Stimulated activated CD4-positive, alpha-beta T cell treated with anti-CD3 and anti-CD28 coated beads, TNF-alpha, amount 100 ng/mL, for 48 hours (primary cell): ENCODE measurements around the gene NOS2.
"Not testable (repeated sequence)": the region's sequence is repeated elsewhere in the genome, so short reads cannot be mapped to it uniquely, and the experiment has no call there.

ENCODE experiments used
- DNase-seq, 3 donors: peaks; one replicate each; pipeline ENCODE4 v3.0.0-alpha.2; 2020; ENCODE audit warnings: low read depth in 3 of 3

Gene NOS2

DNA sequence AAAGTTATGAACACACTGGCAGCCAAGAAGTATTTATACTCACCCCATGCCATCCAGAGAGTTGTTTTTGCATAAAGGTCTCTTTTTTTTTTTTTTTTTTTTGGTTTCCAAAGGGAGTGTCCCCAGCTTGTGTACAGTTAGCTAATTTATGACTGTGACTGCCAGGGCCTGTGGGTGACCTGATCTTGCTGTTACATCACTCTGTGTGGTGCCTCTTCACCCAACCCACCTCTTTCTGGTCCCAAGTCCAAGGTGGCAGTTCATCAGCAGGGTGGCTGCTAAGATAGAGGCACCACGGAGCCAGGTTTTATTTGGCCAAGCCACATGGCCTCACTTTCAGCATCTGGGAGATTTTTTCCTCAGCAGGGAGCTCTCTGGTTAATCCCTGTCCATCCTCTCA, at the start of gene NOS2:
Gene NOS2 (minus strand): TSS at position 8 of the 400 bp plus-strand sequence. CDS start 1,720 bp downstream, outside the sequence.
- DNase-seq, result no peak

- DNase-seq, result no peak
These were observed 49.3 kb upstream of the NOS2 start for GRCh38 chr17:27849474-27850185.

DNA sequence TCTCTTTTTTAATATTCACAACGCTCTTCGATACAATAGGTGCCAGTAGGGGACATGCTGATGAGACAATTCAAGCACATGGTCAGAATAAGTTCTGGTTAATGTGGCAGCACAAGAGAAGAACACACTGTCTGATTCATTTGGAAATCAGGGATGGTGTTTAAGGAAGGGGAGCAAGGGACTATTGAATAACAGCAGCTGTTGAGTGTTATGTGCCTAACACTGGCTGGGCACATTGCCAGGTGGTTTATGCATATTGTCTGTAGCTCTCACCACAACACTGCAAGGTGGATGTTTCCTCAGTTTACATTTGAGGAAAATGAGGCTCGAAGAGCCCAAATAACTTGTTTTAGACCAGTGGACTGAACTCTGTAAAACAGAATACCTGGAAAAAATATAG, 48.6 kb upstream of the NOS2 start:
- DNase-seq, result no peak

GRCh38 chr17:27846808-27847307, 46.5 kb upstream of the NOS2 start:
- DNase-seq, result not testable (repeated sequence)

- peak in 1 of 3 donors; percentile 10 for DNase-seq
These were observed 45.8 kb upstream of the NOS2 start for GRCh38 chr17:27846042-27846655.

GRCh38 chr17:27845264-27846041, 45.1 kb upstream of the NOS2 start:
- no peak for DNase-seq

GRCh38 chr17:27840688-27841087, 40.4 kb upstream of the NOS2 start:
- DNase-seq, result no peak

- not testable (repeated sequence) for DNase-seq
These were observed 40.0 kb upstream of the NOS2 start for GRCh38 chr17:27840406-27840678.

DNA sequence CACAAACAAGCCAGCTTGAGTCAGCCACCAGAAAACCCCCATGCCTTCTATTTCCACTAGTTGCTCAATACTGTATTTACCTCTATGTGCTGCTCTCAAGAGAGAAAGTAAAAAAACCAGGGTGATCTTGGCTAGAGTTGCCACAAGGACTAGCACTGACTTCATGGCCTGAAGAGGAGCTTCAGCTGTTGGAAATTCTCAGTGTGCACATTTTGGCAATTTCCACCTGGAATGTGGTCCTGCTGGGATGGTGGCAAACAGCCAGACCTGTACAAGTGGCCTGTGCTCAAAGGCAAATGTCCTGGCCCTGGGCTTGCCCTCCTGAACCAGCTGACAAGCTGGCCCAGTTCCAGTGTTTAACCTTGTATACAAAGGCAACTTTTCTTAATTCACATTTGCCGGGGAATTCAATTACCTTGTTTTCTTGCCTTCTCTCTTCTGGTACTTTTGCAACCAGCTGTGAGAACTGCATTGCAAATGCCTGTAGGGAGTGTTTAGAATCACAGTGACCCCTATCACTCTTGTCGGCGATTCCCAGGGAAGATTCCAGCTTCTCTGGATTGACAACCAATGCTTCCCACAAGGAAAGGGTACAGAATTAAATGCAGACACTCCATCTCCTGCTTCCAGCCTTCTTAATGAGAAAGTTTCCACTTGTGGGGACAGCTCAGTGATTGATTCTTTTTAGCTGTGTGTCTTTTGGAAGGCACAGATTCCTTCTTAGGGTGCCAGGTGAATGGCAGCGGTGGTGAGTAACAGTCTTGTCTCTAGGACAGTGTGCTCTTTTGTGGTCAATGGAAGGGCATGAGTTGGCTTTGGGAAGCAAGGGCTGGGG, 39.5 kb upstream of the NOS2 start:
- not testable (repeated sequence) for DNase-seq

- DNase-seq, result not testable (repeated sequence)
These were observed 38.3 kb upstream of the NOS2 start for GRCh38 chr17:27838607-27839006.

- not testable (repeated sequence) for DNase-seq
These were observed 37.4 kb upstream of the NOS2 start for GRCh38 chr17:27837769-27838168.

- DNase-seq, result no peak
These were observed 36.3 kb upstream of the NOS2 start for GRCh38 chr17:27836651-27837050.

DNA sequence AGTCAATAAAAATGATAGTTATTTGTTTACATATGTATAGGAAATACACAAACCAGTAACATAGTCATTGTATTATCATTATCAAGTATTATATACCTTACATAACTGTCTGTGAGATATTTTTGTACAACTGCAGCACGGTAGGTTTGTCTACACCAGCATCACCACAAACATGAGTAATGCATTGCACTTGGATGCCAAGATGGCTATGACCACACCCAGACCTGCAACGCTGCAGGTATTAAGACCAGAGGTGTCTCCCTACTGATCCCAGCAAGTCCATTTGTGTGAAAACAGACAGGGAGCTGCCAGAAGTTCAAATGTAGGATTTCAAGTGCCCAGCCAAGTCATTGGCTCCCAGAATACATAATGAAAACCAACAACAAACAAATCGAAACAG, 34.2 kb upstream of the NOS2 start:
- no peak for DNase-seq

GRCh38 chr17:27832831-27833230, 32.5 kb upstream of the NOS2 start:
- no peak for DNase-seq

- not testable (repeated sequence) for DNase-seq
These were observed 29.6 kb upstream of the NOS2 start for GRCh38 chr17:27829888-27830287.

DNA sequence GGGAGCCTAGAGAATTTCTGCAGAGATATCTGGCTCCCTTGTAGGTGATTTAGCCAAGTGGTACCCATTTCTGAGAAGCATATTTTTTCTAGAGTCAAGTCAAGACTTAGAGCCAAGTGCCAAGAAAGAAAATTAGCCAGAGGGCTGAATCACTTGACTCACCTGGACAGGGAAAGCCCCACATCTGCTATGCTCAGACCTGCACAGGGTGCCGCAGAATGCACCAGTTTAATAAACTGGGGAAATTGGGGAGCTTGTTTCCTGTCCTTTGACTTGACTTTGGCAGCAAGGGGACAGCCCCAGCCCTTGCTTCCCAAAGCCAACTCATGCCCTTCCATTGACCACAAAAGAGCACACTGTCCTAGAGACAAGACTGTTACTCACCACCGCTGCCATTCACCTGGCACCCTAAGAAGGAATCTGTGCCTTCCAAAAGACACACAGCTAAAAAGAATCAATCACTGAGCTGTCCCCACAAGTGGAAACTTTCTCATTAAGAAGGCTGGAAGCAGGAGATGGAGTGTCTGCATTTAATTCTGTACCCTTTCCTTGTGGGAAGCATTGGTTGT, 28.9 kb upstream of the NOS2 start:
- not testable (repeated sequence) for DNase-seq

DNA sequence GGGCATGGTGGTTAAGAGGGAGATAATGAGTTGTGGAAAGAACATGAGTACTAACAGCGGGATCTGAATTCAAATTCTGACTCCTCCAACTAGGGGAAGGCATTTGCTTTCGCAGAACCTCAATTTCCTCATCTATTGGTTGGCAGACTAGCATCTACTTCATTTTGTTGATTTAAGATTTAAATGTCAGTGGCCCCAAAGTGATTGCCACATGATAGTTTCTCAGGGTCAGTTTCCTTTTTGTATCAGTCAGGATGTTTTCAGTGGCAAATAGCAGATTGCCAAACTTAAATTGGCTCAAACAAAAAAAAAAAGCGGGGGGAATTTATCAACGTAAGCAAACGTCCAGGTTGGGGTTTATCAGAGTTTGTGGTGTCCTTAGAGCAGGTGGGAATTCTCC, 25.1 kb upstream of the NOS2 start:
- no peak for DNase-seq

- no peak for DNase-seq
These were observed 24.4 kb upstream of the NOS2 start for GRCh38 chr17:27824745-27825144.

GRCh38 chr17:27824176-27824715, 23.9 kb upstream of the NOS2 start:
- DNase-seq, result no peak

- DNase-seq, result not testable (repeated sequence)
These were observed 21.8 kb upstream of the NOS2 start for GRCh38 chr17:27822108-27822507.

DNA sequence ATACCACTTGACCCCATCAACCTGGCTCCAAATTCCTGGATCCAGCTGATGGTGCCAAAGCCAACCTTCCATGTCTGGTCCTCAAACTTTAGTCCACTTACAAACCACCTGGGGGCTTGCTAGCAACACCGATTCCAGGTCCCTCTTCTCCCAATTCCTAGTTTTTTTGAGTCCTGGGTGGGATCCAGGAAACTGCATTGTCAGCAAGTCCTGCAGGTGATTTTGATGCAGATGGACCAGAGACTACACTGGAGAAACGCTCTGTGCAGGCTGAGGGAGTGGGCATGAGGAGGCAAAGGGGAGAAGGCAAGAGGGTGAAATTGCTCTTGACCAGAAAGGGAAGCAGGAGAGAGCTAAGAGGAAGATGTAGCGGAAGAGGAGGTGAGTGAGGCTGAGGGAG, 21.0 kb upstream of the NOS2 start:
- no peak for DNase-seq
